Vagina (tissue), 2 donors: ENCODE results near the gene IFNL4.
"Not testable (repeated sequence)": the region's sequence is repeated elsewhere in the genome, so short reads cannot be mapped to it uniquely, and the experiment has no call there.

ENCODE experiments used
- POLR2A ChIP-seq, 2 donors: fragments of 450-650 bp; IDR thresholded peaks; one replicate each; pipeline ENCODE4 v1.6.1; 2017; ENCODE audit warnings: antibody characterized with exemption in 2 of 2, mild to moderate bottlenecking in 2 of 2, moderate library complexity in 2 of 2
- POLR2AphosphoS5 ChIP-seq, 2 donors: sonication (generic); formaldehyde crosslinking; IDR thresholded peaks; one replicate each; pipeline ENCODE4 v1.9.0; 2017; ENCODE audit warnings: antibody characterized with exemption in 2 of 2, mild to moderate bottlenecking in 2 of 2, low read depth in 1 of 2; ENCODE audit not compliant: insufficient read depth in 1 of 2
- TF ChIP-seq, protein P1 (sequence below), 3 experiments: fragments of 450-650 bp in 2 of 3; fragments of 200-600 bp in 1 of 3; sonication (generic) in 1 of 3; IDR thresholded peaks; one replicate each; pipeline ENCODE4 v1.5.1; 2017 to 2019; ENCODE audit warnings: antibody characterized with exemption in 3 of 3, mild to moderate bottlenecking in 2 of 3, moderate library complexity in 2 of 3

DNA sequence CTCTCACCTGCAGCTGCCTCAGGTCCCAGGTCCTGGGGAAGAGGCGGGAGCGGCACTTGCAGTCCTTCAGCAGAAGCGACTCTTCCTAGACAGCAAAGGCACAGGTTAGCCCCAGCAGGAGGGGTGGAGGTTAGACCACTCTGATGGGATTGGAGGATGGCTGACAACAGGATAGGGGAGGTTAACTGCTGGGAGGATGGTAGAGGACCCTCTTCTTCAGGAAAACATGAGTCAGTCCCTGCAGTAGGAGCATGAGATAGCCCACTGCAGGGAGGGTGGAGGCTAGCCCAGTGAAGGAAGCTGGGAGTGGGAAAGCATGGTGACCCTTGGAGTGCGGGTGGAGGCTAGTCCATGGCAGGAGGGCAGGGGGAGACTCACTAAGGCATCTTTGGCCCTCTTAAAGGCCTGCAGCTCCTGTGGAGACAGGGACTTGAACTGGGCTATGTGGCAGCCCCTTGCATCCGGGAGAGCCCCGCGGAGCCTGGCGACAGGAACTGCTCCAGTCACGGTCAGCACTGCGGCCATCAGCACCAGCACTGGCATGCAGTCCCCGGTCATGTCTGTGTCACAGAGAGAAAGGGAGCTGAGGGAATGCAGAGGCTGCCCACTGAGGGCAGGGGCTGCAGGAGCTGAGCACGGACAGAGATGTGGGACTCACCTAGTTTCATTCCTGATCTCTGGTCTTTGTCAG is 4.1 kb downstream of the IFNL4 start, which contains the start of gene IFNL3:
- TF ChIP-seq, protein P1, sequence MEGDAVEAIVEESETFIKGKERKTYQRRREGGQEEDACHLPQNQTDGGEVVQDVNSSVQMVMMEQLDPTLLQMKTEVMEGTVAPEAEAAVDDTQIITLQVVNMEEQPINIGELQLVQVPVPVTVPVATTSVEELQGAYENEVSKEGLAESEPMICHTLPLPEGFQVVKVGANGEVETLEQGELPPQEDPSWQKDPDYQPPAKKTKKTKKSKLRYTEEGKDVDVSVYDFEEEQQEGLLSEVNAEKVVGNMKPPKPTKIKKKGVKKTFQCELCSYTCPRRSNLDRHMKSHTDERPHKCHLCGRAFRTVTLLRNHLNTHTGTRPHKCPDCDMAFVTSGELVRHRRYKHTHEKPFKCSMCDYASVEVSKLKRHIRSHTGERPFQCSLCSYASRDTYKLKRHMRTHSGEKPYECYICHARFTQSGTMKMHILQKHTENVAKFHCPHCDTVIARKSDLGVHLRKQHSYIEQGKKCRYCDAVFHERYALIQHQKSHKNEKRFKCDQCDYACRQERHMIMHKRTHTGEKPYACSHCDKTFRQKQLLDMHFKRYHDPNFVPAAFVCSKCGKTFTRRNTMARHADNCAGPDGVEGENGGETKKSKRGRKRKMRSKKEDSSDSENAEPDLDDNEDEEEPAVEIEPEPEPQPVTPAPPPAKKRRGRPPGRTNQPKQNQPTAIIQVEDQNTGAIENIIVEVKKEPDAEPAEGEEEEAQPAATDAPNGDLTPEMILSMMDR (IDR thresholded peaks at IDR 0.05): not testable (repeated sequence)
- not testable (repeated sequence) for TF ChIP-seq POLR2AphosphoS5 (IDR thresholded peaks at IDR 0.05; ENCODE audit: insufficient read depth in 1 of 2, low read depth in 1 of 2); POLR2A (IDR thresholded peaks at IDR 0.05)
